C4-2B (cell line): ENCODE data around the gene TLCD2.

Source experiments
- ZFX ChIP-seq: fragments of 450-650 bp; IDR thresholded peaks from 2 replicates; pipeline ENCODE4 v1.6.1; 2017
- TF ChIP-seq, protein P1 (sequence below): fragments of 450-650 bp; conservative IDR thresholded peaks from 2 replicates; pipeline ENCODE4 v1.5.1; 2017; ENCODE audit warnings: mild to moderate bottlenecking

DNA sequence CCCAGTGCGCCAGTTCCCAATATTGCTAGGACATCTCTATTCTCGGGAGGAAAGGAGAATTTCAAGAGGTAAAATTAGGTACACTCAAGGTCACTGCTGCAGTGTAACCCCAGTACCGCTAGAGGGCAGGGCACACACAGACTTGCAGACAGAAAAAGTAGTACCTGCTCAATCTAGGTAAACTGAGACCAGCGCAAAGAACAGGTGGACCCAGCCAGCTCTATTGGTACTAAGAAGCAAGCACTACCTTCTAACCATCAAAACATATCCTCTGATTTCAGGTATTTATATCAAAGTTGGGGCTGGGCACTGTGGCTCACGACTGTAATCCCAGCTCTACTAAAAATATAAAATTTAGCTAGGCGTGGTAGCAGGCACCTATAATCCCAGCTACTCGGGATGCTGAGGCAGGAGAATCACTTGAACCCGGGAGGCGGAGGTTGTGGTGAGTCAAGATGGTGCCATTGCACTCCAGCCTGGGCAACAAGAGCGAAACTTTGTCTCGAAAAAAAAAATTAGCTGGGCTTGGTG lies 10.7 kb upstream of the TLCD2 start:
- TF ChIP-seq, protein P1, sequence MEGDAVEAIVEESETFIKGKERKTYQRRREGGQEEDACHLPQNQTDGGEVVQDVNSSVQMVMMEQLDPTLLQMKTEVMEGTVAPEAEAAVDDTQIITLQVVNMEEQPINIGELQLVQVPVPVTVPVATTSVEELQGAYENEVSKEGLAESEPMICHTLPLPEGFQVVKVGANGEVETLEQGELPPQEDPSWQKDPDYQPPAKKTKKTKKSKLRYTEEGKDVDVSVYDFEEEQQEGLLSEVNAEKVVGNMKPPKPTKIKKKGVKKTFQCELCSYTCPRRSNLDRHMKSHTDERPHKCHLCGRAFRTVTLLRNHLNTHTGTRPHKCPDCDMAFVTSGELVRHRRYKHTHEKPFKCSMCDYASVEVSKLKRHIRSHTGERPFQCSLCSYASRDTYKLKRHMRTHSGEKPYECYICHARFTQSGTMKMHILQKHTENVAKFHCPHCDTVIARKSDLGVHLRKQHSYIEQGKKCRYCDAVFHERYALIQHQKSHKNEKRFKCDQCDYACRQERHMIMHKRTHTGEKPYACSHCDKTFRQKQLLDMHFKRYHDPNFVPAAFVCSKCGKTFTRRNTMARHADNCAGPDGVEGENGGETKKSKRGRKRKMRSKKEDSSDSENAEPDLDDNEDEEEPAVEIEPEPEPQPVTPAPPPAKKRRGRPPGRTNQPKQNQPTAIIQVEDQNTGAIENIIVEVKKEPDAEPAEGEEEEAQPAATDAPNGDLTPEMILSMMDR: peak; percentile 99
- no peak for TF ChIP-seq ZFX
